H1 (cell line): ENCODE measurements around the gene PRKG2. TPM values are rescaled to one million over a fixed set of nuclear protein-coding genes. Genes with fewer than 3 reads are reported as not detected.

ENCODE experiments used
- CHD7 ChIP-seq: fragments of 300-600 bp; sonication (generic); IDR thresholded peaks from 2 replicates; pipeline ENCODE4 v1.7.1; 2012; ENCODE audit warnings: low read length, moderate library complexity, mild to moderate bottlenecking, inconsistent platforms; ENCODE audit not compliant: insufficient replicate concordance
- GTF2F1 ChIP-seq: IDR thresholded peaks from 2 replicates; pipeline ENCODE4 v1.6.1; 2012; ENCODE audit warnings: low read depth, low read length, improper control_type of control experiment, borderline replicate concordance
- polyA plus RNA-seq, 7 experiments: library from polyadenylated mRNA; depleted of rRNA in 3 of 7; stranded (reverse) in 5 of 7; unstranded in 2 of 7; fragments of >200 nt in 5 of 7; fragments of 200-250 nt in 2 of 7; gene quantifications; 1 replicate in 5 of 7; 2 replicates in 1 of 7; 4 replicates in 1 of 7; pipeline versions ENCODE4 v1.2.1 to v1.2.3, GENCODE V29; 2011 to 2013; ENCODE audit warnings: missing spikeins in 2 of 7, mixed read lengths in 2 of 7
- total RNA-seq: library from RNA; stranded (reverse); fragmentation: NEBNext Ultra II Directional; extraction: Animal tissue kit (Norgen Biotek cat#: 25700); gene quantifications from 2 replicates; pipeline ENCODE4 v1.2.1, GENCODE V29; 2021

The PRKG2 gene
- total and polyA plus RNA-seq, 2 of the 8 experiments (the other 6 are each of a cell fraction or from before 2014, with no cell fraction given): 0.45 to 1.2 TPM

GRCh38 chr4:81049907-81050306 lies 165.1 kb downstream of the PRKG2 start (continued):
- TF ChIP-seq CHD7: no peak
- no peak for TF ChIP-seq GTF2F1
- TF ChIP-seq, all 59 proteins: peak for 0
